ENCODE measurements around the gene ABITRAM.

- TF ChIP-seq CTCF (IDR thresholded peaks at IDR 0.05) (no peak), POLR2AphosphoS5 (IDR thresholded peaks at IDR 0.05) (no peak)
These were observed 36.7 kb upstream of the ABITRAM start for GRCh38 chr9:108897324-108898096.
